Measurements from ENCODE around the gene ZNF93. TPM values are rescaled to one million over a fixed set of nuclear protein-coding genes. Genes with fewer than 3 reads are reported as not detected.
"Not testable (repeated sequence)": the region's sequence is repeated elsewhere in the genome, so short reads cannot be mapped to it uniquely, and the experiment has no call there.

ZNF93 gene
- total RNA-seq, 2 experiments from 2014 or later, result 15.6 to 17.0 TPM

GRCh38 chr19:19943848-19944582 is 43.3 kb downstream of the ZNF93 start:
- intact Hi-C loops (cut with micrococcal nuclease), result no loop called here
- ChIA-PET POLR2A (interaction anchor here (0.5 kb wide), 1 partner anchor 132 kb away, joined by 3 read pairs; no protein-coding TSS in a partner anchor), CTCF (no interaction called here)
- Mint-ChIP-seq H3K4me1 (ENCODE audit: low read depth) (no peaks in the 10 kb centered on the region), H3K9me3 (peaks cover 23% of the 10 kb centered on the region), H3K4me3 (no peak overlapping the region), H3K36me3 (peaks cover 2% of the 10 kb centered on the region), H3K27me3 (no peaks in the 10 kb centered on the region), H3K27ac (no peak overlapping the region)
- DNase-seq, result no peak

DNA sequence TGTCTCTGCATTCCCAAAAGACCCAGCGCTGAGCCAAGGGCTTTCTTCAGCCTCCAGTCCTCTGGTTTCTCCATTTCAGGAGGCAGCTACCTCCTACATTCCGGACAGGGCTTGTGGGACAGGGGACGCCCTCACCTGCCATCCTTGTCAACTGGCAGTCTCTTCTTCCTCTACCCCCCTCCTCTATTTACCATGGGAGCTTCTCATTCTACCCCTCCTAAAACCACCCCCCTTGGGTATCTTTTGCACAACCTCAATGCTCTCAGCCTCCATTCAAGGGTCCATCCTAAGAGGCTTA is 43.8 kb downstream of the ZNF93 start:
- Mint-ChIP-seq H3K9me3 (peaks cover 18% of the 10 kb centered on the region), H3K27me3 (no peaks in the 10 kb centered on the region), H3K36me3 (no peaks in the 10 kb centered on the region), H3K27ac (no peak overlapping the region), H3K4me1 (ENCODE audit: low read depth) (no peaks in the 10 kb centered on the region), H3K4me3 (no peak overlapping the region)
- DNase-seq, result no peak
- intact Hi-C loops (cut with micrococcal nuclease), result no loop called here
- ChIA-PET CTCF (no interaction called here), POLR2A (no interaction called here)

- Mint-ChIP-seq H3K9me3 (peaks cover 6% of the 10 kb centered on the region), H3K4me1 (ENCODE audit: low read depth) (no peaks in the 10 kb centered on the region), H3K27me3 (no peaks in the 10 kb centered on the region), H3K4me3 (no peak overlapping the region), H3K27ac (no peak overlapping the region), H3K36me3 (no peaks in the 10 kb centered on the region)
- POLR2A ChIA-PET, result no interaction called here
- intact Hi-C loops (cut with micrococcal nuclease), result no loop called here
- no peak for DNase-seq
- CTCF ChIA-PET, result interaction anchor here (0.6 kb wide), 1 partner anchor 624 kb away, joined by 3 read pairs; no protein-coding TSS in a partner anchor
These were observed 45.5 kb downstream of the ZNF93 start for GRCh38 chr19:19946226-19946625.

DNA sequence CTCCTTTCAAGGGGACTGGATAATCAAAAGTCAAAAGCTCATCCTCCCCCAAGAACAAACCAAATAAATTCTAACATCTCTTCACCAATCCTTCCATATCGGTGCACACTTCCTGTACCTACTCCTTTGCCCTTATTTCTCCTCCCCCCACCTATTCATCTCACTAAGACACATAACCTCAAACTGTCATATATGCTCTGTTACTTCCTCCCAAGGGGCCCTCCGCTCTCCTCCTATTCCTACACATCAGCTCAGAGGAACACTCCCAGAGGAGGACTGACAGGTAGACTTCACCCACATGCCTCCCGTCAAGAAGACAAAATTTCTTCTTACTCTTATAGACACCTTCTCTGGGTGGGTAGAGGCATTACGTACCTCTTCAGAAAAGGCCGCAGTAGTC is 48.1 kb downstream of the ZNF93 start:
- intact Hi-C loops (cut with micrococcal nuclease), result no loop called here
- no peak for DNase-seq
- CTCF ChIA-PET, result no interaction called here
- Mint-ChIP-seq H3K27me3 (no peaks in the 10 kb centered on the region), H3K4me1 (ENCODE audit: low read depth) (no peaks in the 10 kb centered on the region), H3K4me3 (no peak overlapping the region), H3K27ac (no peak overlapping the region), H3K9me3 (no peaks in the 10 kb centered on the region), H3K36me3 (no peaks in the 10 kb centered on the region)
- POLR2A ChIA-PET, result no interaction called here

GRCh38 chr19:19955208-19955607 is 54.5 kb downstream of the ZNF93 start:
- Mint-ChIP-seq H3K4me1 (ENCODE audit: low read depth) (peaks cover 5% of the 10 kb centered on the region), H3K36me3 (no peaks in the 10 kb centered on the region), H3K9me3 (no peaks in the 10 kb centered on the region), H3K27ac (no peak overlapping the region), H3K4me3 (no peak overlapping the region), H3K27me3 (no peaks in the 10 kb centered on the region)
- POLR2A ChIA-PET, result no interaction called here
- DNase-seq, result no peak
- CTCF ChIA-PET, result no interaction called here
- intact Hi-C loops (cut with micrococcal nuclease), result no loop called here

GRCh38 chr19:19956434-19957075 is 55.8 kb downstream of the ZNF93 start:
- Mint-ChIP-seq H3K4me1 (ENCODE audit: low read depth) (peaks cover 5% of the 10 kb centered on the region), H3K27me3 (no peaks in the 10 kb centered on the region), H3K36me3 (no peaks in the 10 kb centered on the region), H3K9me3 (no peaks in the 10 kb centered on the region), H3K4me3 (no peak overlapping the region), H3K27ac (no peak overlapping the region)
- POLR2A ChIA-PET, result no interaction called here
- CTCF ChIA-PET, result interaction anchor here (1.3 kb wide), 1 partner anchor 424 kb away, joined by 7 read pairs; no protein-coding TSS in a partner anchor
- DNase-seq, result no peak
- intact Hi-C loops (cut with micrococcal nuclease), result no loop called here

GRCh38 chr19:19957766-19958165 is 57.0 kb downstream of the ZNF93 start:
- H3K27ac Mint-ChIP-seq; H3K4me3 Mint-ChIP-seq; H3K27me3 Mint-ChIP-seq; H3K9me3 Mint-ChIP-seq; H3K4me1 Mint-ChIP-seq (ENCODE audit: low read depth); DNase-seq; H3K36me3 Mint-ChIP-seq; POLR2A ChIA-PET: not testable (repeated sequence)
- CTCF ChIA-PET, result interaction anchor here (1.2 to 2.0 kb wide), 2 partner anchors 18 to 426 kb away, joined by 4 to 10 read pairs; no protein-coding TSS in a partner anchor
- intact Hi-C loops (cut with micrococcal nuclease), result loop anchor here (2.0 kb wide), 1 partner anchor 289 kb away; the partner anchor contains the start of gene ZNF101

GRCh38 chr19:19959151-19959799 is 58.5 kb downstream of the ZNF93 start:
- H3K36me3 Mint-ChIP-seq; H3K9me3 Mint-ChIP-seq; POLR2A ChIA-PET; H3K27ac Mint-ChIP-seq; H3K4me3 Mint-ChIP-seq; H3K27me3 Mint-ChIP-seq; H3K4me1 Mint-ChIP-seq (ENCODE audit: low read depth): not testable (repeated sequence)
- intact Hi-C loops (cut with micrococcal nuclease), result loop anchor here (1.0 to 2.0 kb wide), 2 partner anchors 290 to 427 kb away; partner anchors contain the start of gene ZNF101
- CTCF ChIA-PET, result interaction anchor here (0.8 to 2.0 kb wide), 4 partner anchors 297 to 1445 kb away, joined by 3 to 10 read pairs (median 3); no protein-coding TSS in a partner anchor
- peak; percentile 81 for DNase-seq

DNA sequence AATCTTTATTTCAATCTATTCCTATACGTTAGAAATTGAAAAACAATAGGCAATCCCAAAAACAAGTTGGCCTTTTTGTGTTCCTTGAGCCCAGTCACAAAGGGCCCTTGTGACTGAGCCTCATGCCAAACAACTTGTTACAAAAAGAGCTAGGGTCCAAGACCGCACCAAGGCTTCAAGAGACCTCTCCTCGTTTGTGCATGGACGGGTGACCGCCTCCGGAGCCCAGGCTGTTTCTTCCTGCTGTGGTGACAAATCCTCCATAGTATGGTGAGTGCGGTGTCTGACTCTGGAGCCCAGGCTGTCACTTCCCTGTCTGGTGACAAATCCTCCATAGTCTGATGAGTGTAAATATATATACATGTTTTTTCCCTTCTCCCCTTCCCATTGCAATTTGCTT is 63.7 kb downstream of the ZNF93 start:
- ChIA-PET CTCF (no interaction called here), POLR2A (no interaction called here)
- Mint-ChIP-seq H3K4me1 (ENCODE audit: low read depth) (no peaks in the 10 kb centered on the region), H3K36me3 (peaks cover 8% of the 10 kb centered on the region), H3K4me3 (no peak overlapping the region), H3K27ac (no peak overlapping the region), H3K27me3 (no peaks in the 10 kb centered on the region), H3K9me3 (peaks cover 31% of the 10 kb centered on the region)
- no peak for DNase-seq
- intact Hi-C loops (cut with micrococcal nuclease), result no loop called here

GRCh38 chr19:19966126-19966525 is 65.4 kb downstream of the ZNF93 start:
- not testable (repeated sequence) for H3K27ac Mint-ChIP-seq

GRCh38 chr19:19966862-19967261 is 66.1 kb downstream of the ZNF93 start:
- Mint-ChIP-seq H3K36me3 (peaks cover 11% of the 10 kb centered on the region), H3K4me1 (ENCODE audit: low read depth) (no peaks in the 10 kb centered on the region), H3K9me3 (peaks cover 38% of the 10 kb centered on the region), H3K4me3 (no peak overlapping the region), H3K27me3 (no peaks in the 10 kb centered on the region), H3K27ac (no peak overlapping the region)
- POLR2A ChIA-PET, result no interaction called here
- no peak for DNase-seq
- intact Hi-C loops (cut with micrococcal nuclease), result no loop called here
- CTCF ChIA-PET, result no interaction called here

More at GRCh38 chr19:19966126-19966525, 65.4 kb downstream of the ZNF93 start:
- DNase-seq; intact Hi-C loops (cut with micrococcal nuclease); CTCF ChIA-PET; H3K4me1 Mint-ChIP-seq (ENCODE audit: low read depth); POLR2A ChIA-PET; H3K27me3 Mint-ChIP-seq; H3K4me3 Mint-ChIP-seq: not testable (repeated sequence)
- H3K36me3 Mint-ChIP-seq, result peaks cover 11% of the 10 kb centered on the region
- peaks cover 38% of the 10 kb centered on the region for H3K9me3 Mint-ChIP-seq
